ENCODE measurements around the gene NOLC1.

The NOLC1 gene

DNA sequence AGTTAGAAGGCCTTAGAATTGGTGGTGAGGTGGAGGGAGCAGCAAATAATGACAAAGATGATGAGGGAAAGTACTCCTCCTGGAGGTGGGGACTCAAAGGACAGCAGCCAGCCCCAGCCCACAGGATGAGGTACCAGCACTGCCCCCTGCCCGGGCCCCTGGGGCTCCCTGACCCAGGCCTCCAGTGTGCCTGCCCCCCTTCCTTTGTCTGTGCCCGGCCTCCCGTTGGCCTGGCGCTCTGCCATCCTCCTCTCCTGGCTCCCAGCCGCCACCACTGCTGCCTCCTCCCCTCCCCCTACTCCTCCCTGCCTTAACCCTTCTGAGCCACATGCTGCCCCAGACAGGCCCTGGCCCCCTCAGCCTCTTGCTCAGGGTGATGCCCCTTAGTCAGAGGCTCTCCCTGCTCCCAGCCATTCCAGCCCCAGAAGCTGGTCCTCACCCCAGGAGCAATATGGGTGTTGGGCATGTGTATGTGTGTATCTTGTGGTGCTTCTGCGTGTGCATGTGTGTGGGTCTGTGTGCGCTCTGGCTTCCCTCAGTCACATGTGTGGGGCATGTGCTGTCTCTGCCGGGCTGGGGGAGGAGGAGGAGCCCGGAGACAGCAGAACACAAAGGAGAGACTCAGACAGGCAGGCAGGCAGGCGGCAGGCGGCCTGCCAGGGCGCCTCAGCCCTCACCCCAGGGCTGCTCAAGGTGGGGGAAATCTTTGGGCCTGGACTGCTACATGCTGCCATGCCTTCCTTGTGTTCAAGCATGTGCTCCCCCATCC is 34.6 kb upstream of the NOLC1 start:
- peak; percentile 90 to 91 for DNase-seq
- TF ChIP-seq GATA1 (IDR thresholded peaks at IDR 0.05; ENCODE audit: low read depth, low read length): no peak
- peak; percentile 86 for TF ChIP-seq POLR2A (IDR thresholded peaks at IDR 0.05; ENCODE audit: low read length)

- TF ChIP-seq GATA1 (IDR thresholded peaks at IDR 0.05; ENCODE audit: low read depth, low read length) (no peak), POLR2A (IDR thresholded peaks at IDR 0.05; ENCODE audit: low read length) (no peak)
- no peak for DNase-seq
Measured at GRCh38 chr10:102118867-102119266, 33.3 kb upstream of the NOLC1 start.

DNA sequence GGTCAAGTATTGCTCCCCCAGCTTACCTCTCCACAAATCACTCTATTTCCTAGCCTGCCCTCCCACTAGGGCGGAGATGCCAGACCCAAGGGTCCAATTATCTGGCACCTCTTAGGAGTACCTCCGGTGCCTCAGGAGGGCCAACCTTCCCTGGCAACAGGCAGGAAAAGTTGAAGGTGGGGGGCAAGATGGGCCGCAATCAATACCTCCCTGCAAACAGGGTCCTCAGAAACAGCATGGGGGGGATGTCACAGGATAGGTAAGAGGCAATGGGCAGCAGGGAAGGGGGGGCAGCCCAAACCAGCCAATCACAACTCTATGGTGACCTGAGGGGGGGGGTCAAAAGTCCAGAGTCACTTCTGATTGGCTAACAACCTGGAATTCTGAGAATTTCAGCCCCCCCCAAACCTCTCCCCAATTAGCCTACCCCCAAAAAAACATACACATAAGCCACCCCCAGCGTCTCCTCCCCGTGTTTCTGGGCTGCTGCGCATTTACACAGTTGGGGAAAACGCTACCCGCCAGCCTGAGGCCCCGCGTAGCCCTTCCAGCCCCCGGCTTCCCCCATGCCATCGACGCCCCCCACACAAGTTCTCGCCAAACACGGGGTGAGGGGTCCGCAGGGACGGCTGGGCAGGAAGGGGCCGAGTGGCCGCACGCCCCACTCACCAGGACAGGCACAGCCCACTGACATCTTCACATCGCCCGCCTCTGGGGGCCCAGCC is 32.6 kb upstream of the NOLC1 start:
- TF ChIP-seq GATA1 (IDR thresholded peaks at IDR 0.05; ENCODE audit: low read depth, low read length): no peak
- peak; percentile 16 for TF ChIP-seq POLR2A (IDR thresholded peaks at IDR 0.05; ENCODE audit: low read length)
- peak; percentile 81 to 88 for DNase-seq

GRCh38 chr10:102120142-102120990 is 31.8 kb upstream of the NOLC1 start, which contains the start of gene LDB1:
Gene LDB1, minus strand, starts transcription at chr10:102120368. Its CDS starts 258 bp downstream, at chr10:102120110.
- no peak for TF ChIP-seq GATA1 (IDR thresholded peaks at IDR 0.05; ENCODE audit: low read depth, low read length)
- TF ChIP-seq POLR2A (IDR thresholded peaks at IDR 0.05; ENCODE audit: low read length): peak; percentile 75
- peak; percentile 87 to 89 for DNase-seq

DNA sequence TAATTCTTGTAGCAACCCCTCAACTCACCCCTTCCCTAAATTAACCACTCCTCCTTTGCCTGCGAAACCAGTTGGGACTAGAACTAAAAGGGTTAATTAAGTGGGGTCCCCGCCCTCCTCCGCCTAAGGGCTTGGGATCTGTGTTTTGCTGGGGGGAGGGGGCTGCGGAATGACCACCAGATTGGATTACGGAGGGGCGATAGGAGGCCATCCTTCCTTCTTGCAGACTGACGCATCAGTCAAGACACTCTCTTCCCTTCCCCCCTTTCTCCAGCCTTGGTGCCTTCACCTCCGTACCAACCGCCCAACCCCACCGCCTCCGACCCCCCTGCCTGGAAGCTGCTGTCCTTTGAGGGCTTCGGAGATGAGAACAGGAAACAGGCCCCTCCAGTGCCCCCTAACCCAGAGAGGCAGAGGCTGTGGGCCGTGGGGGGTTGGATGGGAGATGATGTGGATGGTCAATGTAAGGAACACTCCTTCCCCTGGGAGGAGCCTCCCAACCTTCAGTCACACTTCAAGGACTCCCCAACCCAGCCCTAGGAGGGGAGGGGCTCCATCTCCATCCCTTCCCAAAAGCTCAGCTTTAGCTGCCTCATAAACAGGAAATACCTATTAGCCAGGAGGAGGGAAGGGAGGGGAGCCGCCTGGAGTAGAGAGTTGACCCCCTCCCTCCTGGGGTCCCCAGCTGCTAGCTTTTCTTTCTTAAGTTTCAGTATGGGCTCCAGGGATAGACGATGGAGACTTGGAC is 31.0 kb upstream of the NOLC1 start:
- TF ChIP-seq GATA1 (IDR thresholded peaks at IDR 0.05; ENCODE audit: low read depth, low read length) (no peak), POLR2A (IDR thresholded peaks at IDR 0.05; ENCODE audit: low read length) (no peak)
- peak; percentile 49 to 60 for DNase-seq

DNA sequence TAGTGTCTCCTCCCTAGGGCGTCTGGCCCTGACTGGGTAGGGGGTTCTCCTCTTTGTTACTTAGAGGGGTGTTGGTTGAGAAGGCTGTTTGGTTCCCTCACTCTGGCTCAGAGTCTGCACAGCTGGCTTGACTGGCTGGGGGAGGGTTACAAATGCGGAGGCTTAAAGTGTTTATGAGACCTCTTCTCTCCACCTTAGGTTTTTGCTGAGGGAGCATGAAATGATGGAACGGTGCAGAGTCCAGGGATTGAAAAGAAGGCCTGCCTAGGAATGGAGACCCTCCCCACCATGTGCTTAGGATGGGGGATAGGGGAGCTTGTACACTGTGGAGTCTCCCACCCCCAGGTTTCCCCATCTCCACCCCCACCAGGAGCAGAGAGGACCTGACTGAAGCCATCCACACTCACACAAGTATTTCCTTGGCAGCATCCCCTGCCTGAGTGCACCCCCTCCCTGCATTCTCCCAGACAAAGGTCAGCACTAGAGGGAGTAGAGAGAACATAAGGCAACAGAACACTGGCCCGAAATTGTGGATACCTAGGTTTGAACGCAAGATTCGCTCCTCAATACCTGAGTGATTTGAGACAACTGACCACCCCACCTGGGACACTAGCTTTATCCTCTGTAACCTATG is 30.3 kb upstream of the NOLC1 start:
- DNase-seq: no peak
- TF ChIP-seq GATA1 (IDR thresholded peaks at IDR 0.05; ENCODE audit: low read depth, low read length) (no peak), POLR2A (IDR thresholded peaks at IDR 0.05; ENCODE audit: low read length) (no peak)

GRCh38 chr10:102122450-102122849 is 29.7 kb upstream of the NOLC1 start:
- DNase-seq: no peak
- TF ChIP-seq POLR2A (IDR thresholded peaks at IDR 0.05; ENCODE audit: low read length) (no peak), GATA1 (IDR thresholded peaks at IDR 0.05; ENCODE audit: low read depth, low read length) (no peak)

DNA sequence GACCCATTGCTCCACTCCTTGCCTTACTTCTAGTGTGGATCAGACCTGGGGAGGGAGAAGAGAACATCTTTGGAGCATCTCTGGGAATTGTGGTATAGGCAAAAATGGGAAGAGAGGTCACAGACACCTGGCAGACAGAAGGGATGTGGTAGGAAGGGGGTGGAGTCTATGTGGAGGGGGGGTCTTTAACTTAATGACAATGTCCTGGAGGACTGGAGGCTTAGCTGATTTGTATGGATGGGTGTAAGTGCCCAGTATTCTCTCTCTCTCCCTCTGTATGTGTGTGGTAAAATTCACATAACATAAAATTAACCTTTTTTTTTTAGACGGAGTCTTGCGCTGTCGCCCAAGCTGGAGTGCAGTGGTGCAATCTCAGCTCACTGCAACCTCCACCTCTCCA is 29.0 kb upstream of the NOLC1 start:
- TF ChIP-seq GATA1 (IDR thresholded peaks at IDR 0.05; ENCODE audit: low read depth, low read length): no peak
- TF ChIP-seq POLR2A (IDR thresholded peaks at IDR 0.05; ENCODE audit: low read length): no peak
- no peak for DNase-seq

- no peak for DNase-seq
- no peak for TF ChIP-seq POLR2A (IDR thresholded peaks at IDR 0.05; ENCODE audit: low read length)
- no peak for TF ChIP-seq GATA1 (IDR thresholded peaks at IDR 0.05; ENCODE audit: low read depth, low read length)
Measured at GRCh38 chr10:102131286-102132170, 20.7 kb upstream of the NOLC1 start.

- no peak for DNase-seq
- TF ChIP-seq GATA1 (IDR thresholded peaks at IDR 0.05; ENCODE audit: low read depth, low read length) (no peak), POLR2A (IDR thresholded peaks at IDR 0.05; ENCODE audit: low read length) (no peak)
Measured at GRCh38 chr10:102132193-102132562, 20.0 kb upstream of the NOLC1 start.

GRCh38 chr10:102132563-102133372 is 19.4 kb upstream of the NOLC1 start, which contains the start of gene PPRC1:
Gene PPRC1, plus strand, starts transcription at chr10:102133040. Its CDS starts 29 bp downstream, at chr10:102133069.
- DNase-seq: peak; percentile 99
- TF ChIP-seq POLR2A (IDR thresholded peaks at IDR 0.05; ENCODE audit: low read length): peak; percentile 80
- no peak for TF ChIP-seq GATA1 (IDR thresholded peaks at IDR 0.05; ENCODE audit: low read depth, low read length)
